NOMO-1 treated with dmso at 0.1 percent for 144 hours (cell line): ENCODE measurements around the gene CALN1.

Experiments used
- DNase-seq: peaks from one replicate; lab custom pipeline; 2025; ENCODE audit not compliant: unreplicated experiment; lab: John Stamatoyannopoulos, UW

Gene CALN1

DNA sequence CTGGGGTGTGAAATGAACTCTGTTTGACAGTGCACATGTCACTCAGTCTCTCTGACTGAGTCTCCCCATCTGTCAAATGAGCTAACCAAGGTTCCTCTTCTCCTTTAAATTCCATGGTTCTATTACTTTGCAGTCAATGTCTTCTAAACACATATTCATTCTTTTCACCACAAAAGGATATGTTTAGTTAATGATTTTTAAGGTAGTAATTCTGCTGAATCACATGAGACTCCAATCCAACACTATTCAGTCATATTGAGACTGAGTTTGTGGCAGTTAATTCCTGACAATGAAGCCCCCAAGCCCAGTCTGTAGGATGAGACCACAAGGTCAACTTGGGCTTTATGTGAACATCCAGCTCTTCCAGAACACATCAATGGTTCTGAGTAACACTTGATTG is 85.3 kb downstream of the CALN1 start:
- no peak for DNase-seq

DNA sequence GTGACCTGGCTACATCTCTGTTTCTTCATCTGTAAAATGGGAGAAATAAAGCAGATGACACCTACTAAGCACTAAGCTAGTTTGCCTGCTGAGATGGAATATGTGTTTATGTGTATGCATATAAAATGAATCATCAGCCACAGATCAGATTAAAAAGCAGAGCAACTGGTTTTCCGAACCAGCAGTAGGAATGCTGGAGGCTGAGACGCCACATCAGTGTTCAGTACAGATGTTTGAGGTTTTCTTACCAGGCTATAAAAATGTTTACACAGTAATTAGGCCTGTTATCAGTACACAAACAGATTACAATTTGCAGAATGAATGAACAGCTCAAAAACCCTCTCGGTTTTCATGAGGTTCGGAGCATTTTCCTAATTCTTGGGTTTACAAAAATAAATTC is 85.8 kb downstream of the CALN1 start:
- no peak for DNase-seq

DNA sequence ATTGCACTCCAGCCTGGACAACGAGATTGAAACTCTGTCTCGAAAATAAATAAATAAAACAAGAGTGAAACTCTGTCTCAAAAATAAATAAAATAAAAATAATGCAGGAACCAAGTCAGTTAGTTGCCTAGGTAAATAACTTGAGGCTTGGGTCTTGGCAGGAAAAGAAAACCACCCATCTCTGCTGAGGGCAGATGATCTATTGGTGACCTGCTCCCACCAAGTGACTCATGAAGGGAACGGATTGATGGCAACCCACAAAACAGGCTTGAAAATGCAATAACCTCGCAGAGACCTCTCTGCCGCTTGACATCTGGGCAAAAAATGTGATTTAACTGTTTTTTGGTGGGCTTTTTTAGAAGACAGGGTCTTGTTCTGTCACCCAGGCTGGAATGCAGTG is 86.6 kb downstream of the CALN1 start:
- DNase-seq = no peak

DNA sequence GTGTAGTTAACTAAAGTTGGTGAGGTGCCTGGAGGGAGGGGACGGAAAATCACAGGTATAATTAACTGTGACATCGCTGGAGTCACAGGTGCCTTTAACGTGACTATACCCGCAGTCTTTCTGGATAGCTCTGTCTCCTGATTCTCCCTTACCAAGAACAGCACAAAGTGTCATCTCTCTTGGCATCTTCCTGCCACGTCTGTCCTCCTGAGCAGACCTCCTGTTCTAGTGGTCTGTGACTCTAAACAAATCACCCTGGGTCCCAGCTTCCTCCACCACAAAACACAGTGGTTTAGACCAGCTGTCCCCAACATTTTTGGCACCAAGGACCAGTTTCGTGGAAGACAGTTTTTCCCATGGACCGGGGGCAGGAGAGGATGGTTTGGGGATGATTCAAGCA is 90.5 kb downstream of the CALN1 start:
- no peak for DNase-seq

DNA sequence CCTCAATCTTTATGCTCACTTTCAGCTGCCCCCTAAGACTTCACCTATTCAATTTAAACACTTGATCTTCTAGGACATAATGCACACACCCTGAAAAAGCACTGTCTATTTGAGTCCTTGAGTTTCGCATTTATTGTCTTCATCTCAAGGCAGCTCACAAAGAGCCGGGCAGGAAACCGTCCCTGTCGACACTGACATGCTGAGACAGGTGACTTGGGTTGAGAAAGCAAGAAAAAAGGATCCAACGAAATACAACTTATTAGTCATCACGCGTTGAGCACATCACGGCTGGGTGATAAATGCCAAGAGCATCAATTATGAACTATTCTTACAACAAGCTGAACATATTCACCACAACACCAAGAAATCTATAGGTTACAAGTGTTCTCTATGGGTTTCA is 91.1 kb downstream of the CALN1 start:
- DNase-seq = no peak

DNA sequence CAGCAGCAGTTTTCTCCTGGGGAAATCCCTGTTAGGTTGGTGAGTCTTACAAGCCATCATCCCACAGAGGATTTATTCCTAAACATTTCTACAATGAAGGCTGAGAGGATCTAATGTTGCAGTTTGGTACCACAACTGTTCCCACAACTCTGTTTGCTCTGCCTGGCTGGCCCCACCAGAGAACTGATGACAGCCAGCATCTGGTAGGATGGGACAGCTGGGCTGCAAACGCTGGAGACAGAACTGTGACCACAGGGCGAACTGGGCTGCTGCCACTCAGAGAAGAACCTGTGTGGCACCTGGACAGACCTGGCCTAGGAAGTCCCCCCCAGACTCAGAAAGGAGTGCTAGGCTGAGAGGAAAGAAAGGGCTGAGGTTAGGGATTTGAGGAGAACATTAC is 94.8 kb downstream of the CALN1 start:
- DNase-seq = no peak

DNA sequence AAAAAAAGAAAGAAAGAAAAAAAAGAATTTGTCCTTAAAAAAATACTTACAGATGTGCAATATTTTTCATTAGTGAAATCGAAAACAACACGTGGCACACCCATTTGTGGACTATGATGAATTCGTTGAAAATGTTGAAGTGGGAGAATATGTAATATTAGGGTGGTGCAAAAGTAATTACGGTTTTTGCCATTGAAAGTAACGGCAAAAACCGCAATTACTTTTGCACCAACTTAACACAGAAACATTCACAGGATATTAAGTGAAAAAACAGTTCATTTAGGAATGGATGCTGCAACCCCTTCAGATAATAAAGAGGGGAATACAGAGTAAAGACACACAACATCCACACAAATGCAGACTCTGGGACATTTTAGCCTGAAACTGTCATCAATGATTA is 96.0 kb downstream of the CALN1 start:
- DNase-seq = no peak

DNA sequence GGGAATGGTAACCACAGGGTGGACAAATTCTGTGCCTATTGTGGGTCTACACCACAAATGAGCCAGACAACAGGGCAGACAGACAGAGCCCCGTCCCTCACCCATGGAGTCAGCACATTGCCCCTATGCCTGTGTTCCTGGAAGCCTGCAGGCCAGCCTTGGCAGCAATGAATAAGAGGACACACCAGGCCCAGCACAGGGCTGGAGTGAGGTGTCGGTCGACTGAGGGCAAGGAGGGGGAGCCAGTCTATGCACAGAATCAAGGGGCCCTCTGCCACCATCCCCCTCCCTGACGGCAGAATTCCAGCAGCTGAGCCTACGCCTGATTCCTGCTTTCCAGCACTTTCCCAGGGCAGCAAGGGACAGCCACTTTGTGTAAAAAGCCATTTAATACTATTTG is 98.2 kb downstream of the CALN1 start:
- DNase-seq = no peak

DNA sequence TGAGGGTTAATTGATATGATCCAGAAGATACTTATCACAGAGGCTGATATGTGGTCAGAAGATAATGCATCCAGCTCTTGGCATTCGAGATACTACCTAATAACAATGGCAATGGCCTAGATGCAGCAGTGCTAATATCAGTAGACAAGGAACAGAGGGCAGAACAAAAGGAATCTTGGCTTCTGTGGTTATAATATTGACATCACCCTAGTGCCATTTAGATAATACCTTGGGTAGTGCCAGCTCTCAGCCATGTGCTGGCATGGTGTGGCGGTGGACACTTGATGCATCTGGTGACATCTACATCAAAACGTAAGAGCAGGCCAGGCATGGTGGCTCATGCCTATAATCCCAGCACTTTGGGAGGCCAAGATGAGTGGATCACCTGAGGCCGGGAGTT is 101.8 kb downstream of the CALN1 start:
- DNase-seq = no peak

DNA sequence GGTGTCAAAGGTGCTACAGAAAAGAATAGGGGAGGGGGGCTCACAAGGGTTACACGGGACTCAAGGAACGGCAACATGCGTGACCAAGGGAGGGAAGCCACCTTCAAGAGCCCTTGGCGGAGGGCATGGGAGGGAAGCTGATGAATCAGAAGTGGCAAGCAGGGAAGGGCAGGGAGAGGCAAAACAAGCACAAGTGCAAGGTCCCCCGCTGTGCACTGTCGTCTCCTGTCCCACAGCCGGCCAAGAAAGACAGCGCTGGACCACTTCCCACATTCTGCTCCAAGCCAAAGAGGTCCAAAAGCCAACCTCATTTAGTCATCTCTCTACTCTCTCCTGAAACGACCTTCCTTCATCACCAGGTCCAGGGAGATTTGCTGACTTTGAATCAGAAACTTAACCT is 102.7 kb downstream of the CALN1 start:
- no peak for DNase-seq

DNA sequence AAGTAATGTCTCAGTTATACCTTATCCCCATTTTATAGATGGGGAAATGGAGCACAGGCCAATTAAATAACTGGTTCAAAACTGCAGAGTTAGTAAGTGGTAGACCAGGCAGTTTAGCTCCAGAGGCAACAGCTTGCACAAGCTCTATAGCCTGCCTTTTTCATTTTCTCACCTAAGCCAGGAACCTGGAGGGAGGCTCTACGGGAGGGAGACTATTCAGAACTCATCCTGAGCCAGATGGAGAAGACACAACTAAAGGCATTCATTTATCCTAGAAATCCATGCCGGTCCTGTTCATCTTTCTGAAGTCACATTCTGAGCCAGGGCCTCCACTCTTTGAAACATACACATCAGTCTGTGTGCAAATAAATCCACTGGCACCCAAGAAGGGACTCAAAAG is 103.2 kb downstream of the CALN1 start:
- DNase-seq = no peak

DNA sequence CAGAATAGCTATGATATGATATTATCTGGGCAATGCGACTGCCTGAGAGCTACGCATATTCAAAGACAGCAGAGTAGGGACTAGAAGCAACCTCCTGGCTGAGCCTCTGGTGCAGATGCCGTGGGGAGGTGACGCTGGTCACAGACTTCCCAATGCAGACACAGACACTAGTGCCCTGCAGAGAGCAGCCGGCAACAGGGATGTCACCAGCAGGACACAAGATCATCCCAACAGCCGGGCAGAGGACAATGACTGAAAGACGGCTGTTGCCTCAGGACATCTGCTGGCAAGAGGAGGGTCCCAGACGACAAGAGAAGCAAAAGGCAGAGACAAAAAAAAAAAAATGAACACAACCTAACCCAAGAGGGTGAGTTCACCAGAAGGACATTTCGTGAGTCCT is 104.6 kb downstream of the CALN1 start:
- no peak for DNase-seq

DNA sequence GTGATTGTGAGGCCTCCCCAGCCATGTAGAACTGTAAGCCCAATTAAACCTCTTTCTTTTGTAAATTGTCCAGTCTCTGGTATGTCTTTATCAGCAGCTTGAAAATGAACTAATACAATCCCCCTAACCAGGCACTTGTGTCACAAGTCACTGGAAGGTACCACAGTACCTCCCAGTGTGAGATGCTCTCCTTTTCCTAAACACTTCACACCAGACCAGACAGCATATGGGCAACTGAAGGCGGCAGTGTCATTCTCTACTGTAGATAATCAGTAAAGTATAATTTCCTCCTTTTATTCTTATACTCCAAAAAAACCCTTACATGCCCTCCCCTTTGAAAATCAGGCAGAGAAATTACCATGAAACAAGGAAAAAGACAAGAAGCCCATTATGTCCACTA is 113.2 kb downstream of the CALN1 start:
- DNase-seq = no peak

DNA sequence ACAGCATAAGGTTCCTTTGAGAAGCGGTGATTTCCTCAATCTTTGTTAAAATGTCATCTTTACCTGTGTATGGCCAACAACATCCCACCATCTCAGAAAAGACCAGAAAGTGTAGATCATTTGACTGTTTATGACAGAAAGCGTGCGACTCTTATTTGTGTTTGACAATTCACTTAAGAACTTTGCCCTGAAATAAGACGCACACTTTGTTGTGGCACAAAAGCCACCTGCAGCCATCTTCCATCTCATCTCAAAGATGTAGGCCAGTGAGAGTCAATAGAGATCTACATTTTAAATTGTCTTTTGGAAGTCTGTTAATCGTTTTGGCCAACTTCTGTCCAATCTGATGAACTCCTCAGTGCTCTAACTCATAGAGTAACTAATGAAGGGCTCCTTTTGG is 114.0 kb downstream of the CALN1 start:
- no peak for DNase-seq

DNA sequence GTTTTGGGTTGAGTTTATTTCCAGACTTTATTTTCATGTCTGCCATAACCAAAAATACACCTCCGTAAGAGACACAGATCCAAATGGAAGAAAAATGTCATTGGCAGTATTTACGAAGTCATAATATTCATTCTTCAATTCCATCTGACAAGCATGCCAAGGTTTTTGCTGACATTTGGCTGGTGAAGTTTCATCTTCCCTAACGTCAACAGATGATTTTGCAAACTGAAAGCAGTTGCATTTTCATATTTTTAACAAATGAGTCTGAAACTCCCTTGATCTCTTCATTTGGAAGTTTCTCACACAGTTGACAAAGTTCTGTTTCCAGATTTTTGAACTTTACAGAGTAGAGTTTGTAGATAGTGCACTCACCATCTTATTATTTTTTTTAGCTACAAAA is 114.5 kb downstream of the CALN1 start:
- DNase-seq = no peak

DNA sequence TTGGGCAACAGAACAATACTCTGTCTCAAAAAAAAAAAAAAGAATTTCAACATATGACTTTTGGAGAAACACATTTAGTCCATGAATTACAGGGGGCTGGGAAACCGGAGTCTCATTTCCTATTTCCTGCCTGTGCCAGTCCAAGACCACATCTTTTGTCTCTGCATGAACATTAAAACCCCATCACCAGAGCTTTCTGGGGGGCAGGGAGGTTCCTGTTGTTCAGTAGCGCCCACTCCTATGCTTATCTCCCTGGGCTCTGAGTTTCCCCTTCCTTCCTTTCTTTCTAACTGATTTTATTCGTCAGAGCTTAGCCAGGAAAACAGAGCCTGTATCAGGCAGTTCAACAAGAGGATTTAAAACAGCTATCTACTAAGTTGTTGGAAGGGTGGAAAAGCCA is 119.3 kb downstream of the CALN1 start:
- DNase-seq = no peak

DNA sequence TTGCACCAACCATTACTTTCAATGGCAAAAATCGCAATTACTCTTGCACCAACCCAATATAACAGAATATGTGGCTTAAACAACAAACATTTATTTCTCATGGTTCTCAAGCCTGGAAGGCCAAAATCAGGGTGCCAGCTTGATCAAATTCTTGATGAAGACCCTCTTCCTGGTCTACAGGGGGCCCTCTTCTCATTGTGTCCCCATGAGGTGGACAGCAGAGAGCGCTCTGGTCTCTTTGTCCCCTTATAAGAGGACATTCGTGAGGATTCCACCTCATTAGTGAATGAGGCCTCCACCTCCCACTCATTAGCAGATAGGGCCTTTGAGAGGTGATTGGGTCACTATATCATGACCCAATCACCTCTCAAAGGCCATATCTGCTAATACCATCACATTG is 120.0 kb downstream of the CALN1 start:
- DNase-seq = no peak

DNA sequence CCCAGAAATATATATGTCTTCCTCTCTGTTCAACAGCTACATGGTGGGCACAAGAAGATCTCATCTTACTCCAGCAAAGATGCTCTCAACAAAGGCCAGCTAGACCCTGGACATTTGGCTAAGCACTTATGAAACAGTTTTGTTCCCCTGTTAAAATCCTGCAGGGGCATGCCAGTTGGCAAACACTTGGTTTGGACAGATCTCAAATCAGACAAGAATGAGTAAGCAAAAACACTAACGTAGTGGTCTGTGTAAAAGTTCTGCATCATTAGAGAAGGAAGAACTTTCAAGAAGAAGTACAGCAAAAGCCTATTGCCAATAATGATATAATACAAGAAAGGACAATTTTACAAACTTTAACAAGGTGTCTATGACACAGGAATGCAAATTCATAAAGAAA is 125.6 kb downstream of the CALN1 start:
- no peak for DNase-seq

DNA sequence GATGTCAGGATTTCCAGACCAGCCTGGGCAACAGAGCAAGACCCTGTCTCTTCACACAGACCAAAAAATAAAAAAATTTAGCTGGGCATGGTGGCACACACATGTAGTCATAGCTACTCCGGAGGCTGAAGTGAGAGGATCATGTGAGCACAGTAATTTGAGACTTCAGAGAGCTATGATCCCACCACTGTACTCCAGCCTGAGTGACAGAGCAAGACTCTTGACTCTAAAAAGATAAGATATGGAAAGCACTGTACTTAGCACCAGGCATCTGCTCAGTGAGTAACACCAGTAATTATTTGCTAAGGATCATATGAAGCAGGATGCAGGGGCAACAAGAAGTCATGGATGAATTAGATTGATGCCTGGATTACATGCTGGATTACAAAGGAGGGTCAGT is 128.8 kb downstream of the CALN1 start:
- DNase-seq = no peak

DNA sequence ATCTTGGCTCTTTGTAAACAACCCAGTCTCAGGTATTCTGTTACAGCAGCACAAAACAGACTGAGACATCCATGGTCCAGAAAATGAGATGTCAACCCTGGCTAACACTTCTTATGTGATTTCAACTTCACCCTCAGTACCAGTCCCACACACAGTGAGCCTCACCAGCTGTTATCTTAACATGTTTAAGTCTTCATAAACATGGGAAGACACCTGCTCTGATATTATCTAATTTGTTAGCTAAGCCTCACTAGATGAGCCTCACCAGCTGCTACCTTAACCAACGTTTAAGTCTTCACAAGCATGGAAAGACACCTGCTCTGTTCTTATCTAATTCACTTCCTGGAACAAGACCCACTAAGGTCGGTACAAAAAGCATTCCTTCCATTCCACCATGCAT is 130.8 kb downstream of the CALN1 start:
- no peak for DNase-seq

DNA sequence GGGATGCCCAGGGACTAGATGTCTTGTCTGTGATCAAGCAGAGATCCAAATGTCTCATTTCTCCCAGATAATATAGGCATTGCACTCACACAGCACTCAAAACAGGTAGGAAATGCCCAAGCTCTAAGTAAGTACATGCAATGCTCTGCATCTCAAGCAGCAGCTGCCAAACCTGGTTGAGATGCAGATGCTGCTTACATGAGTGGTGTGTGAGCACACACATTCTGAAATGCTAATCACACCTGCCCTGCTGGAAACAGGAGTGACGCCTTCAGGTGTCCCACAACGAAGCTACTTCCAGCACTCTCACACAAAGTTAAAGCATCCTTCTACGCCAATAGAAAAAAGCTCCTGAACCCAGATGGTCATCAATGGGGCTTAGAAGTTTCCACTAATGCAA is 132.9 kb downstream of the CALN1 start:
- DNase-seq = no peak

DNA sequence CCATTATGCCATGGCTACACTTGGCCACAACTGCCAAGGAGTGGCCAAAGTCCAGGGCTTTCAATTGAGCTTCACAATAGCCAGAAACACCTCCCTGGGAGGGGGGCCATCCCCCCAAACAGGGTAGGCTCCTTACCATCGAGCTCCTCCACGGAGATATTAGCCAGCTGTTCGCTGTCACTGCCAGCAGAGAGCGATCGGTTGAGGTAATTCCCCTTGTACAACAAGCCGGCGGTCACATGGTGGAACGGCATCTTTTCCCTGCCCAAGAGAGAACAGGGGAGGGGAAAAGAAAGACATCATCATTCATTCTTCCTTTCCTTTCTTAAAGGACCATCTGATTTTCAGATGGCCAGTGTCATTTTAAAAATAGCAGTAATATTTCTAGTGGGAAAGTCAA is 133.6 kb downstream of the CALN1 start:
- DNase-seq = no peak

DNA sequence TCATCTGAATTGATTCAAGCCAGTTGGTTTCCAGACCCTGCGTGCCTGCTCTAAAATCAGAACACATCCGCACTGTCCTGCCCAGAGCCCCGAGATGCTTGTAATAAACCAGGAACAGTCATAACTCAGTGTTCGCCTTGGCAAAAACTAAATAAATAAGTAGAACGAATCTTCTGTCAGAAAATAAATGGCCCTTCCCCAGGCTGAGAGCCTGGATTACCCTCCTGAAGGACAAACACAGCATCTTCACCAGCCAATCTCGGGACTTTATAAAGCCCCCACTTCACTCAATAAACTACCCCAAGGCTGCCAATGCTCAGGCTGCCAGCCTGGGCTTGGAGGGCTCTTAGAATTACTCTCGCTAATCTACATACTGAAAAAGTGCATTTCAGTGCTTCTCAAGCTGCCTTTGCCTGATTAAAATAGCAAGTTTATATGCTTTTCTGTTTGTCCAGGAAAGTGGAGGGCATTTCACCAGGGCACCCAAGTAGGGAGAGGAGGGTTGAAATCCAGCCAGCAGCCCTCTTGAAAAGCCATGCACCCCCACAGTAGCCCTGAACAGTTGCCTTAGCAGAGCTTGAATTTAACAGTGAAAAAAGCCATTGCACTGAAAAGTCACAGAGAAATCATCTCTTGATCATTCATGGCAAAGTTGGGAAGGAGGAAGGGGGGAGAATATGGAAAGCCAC is 136.6 kb downstream of the CALN1 start:
- DNase-seq = no peak

DNA sequence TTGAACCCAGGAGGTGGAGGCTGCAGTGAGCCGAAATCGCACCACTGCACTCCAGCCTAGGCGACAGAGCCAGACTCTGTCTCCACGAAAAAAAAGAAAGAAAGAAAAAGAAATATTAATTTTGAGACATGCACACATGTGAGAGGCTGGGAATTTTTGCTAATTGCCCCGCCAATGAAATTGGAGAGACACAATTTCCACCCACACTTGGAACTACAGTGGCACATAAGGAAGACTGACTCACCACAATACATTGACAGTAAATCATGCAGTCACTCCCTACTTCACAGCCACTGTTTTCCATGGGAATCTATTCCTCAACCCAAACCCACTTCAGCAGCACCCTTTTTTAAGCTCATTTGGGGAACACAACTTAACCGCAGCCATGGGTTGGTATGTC is 139.7 kb downstream of the CALN1 start:
- no peak for DNase-seq
